RWPE2 (cell line): ENCODE data around the gene C1orf56.
"Not testable (repeated sequence)": the region's sequence is repeated elsewhere in the genome, so short reads cannot be mapped to it uniquely, and the experiment has no call there.

Experiments
- ATAC-seq: fragments of 200-7000 bp; cut with Tn5 transposase; 3 replicates; pipeline ENCODE4 v1.9.1; 2021; ENCODE audit warnings: low read depth
- DNase-seq: peaks from one replicate; pipeline ENCODE4 v3.0.0-alpha.2; 2020; ENCODE audit warnings: low spot score
- H3K27ac ChIP-seq: fragments of 450-650 bp; 2 replicates; pipeline ENCODE4 v1.5.1; 2017; ENCODE audit warnings: mild to moderate bottlenecking; ENCODE audit not compliant: poor library complexity, severe bottlenecking
- H3K27me3 ChIP-seq: fragments of 250-450 bp; sonication (Bioruptor Pico); 2 replicates; pipeline ENCODE4 v1.5.1; 2021; ENCODE audit warnings: mild to moderate bottlenecking, moderate library complexity; ENCODE audit not compliant: insufficient read depth, poor library complexity, severe bottlenecking
- H3K36me3 ChIP-seq: fragments of 250-450 bp; sonication (Bioruptor Pico); 2 replicates; pipeline ENCODE4 v1.5.1; 2020; ENCODE audit warnings: low read depth, mild to moderate bottlenecking, moderate library complexity
- H3K4me1 ChIP-seq: fragments of 250-450 bp; sonication (Bioruptor Pico); 2 replicates; pipeline ENCODE4 v1.5.1; 2021; ENCODE audit warnings: mild to moderate bottlenecking, moderate library complexity; ENCODE audit not compliant: insufficient read depth, poor library complexity, severe bottlenecking
- H3K4me3 ChIP-seq: fragments of 250-450 bp; sonication (Bioruptor Pico); 2 replicates; pipeline ENCODE4 v1.5.1; 2021; ENCODE audit warnings: mild to moderate bottlenecking, moderate library complexity; ENCODE audit not compliant: severe bottlenecking
- H3K9me3 ChIP-seq: fragments of 250-450 bp; sonication (Bioruptor Pico); 2 replicates; pipeline ENCODE4 v1.5.1; 2021; ENCODE audit warnings: mild to moderate bottlenecking, moderate library complexity; ENCODE audit not compliant: severe bottlenecking
- TF ChIP-seq, protein P1 (sequence below): fragments of 450-650 bp; IDR thresholded peaks from one replicate; pipeline ENCODE4 v1.5.1; 2017; ENCODE audit warnings: mild to moderate bottlenecking, moderate library complexity; ENCODE audit not compliant: poor library complexity, severe bottlenecking

Gene C1orf56

DNA sequence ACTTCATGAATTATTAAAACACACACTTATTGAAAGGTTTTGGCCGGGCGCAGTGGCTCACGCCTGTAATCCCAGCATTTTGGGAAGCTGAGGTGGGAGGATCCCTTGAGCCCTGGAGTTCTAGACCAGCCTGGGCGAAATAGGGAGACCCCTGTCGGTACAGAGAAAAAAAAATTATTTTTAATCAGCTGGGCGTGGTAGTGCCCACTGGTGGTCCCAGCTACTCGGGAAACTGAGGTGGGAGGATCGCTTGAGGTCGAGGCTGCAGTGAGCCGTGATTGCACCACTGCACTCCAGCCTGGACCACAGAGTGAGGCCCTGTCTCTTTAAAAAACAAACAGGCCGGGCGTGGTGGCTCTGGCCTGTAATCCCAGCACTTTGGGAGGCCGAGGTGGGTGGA is 24.7 kb downstream of the C1orf56 start:
- no peak for DNase-seq
- no peaks in the 10 kb centered on the region for H3K9me3 ChIP-seq
- H3K4me1 ChIP-seq, result no peaks in the 10 kb centered on the region
- no peak overlapping the region for H3K4me3 ChIP-seq
- H3K36me3 ChIP-seq, result peaks cover 2% of the 10 kb centered on the region; the same call in 1 of the 2 replicates
- TF ChIP-seq, protein P1, sequence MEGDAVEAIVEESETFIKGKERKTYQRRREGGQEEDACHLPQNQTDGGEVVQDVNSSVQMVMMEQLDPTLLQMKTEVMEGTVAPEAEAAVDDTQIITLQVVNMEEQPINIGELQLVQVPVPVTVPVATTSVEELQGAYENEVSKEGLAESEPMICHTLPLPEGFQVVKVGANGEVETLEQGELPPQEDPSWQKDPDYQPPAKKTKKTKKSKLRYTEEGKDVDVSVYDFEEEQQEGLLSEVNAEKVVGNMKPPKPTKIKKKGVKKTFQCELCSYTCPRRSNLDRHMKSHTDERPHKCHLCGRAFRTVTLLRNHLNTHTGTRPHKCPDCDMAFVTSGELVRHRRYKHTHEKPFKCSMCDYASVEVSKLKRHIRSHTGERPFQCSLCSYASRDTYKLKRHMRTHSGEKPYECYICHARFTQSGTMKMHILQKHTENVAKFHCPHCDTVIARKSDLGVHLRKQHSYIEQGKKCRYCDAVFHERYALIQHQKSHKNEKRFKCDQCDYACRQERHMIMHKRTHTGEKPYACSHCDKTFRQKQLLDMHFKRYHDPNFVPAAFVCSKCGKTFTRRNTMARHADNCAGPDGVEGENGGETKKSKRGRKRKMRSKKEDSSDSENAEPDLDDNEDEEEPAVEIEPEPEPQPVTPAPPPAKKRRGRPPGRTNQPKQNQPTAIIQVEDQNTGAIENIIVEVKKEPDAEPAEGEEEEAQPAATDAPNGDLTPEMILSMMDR, result no peak
- ATAC-seq, result no peak
- H3K27ac ChIP-seq, result no peak overlapping the region
- H3K27me3 ChIP-seq, result no peaks in the 10 kb centered on the region

- no peaks in the 10 kb centered on the region for H3K9me3 ChIP-seq
- no peaks in the 10 kb centered on the region for H3K4me1 ChIP-seq
- no peak for ATAC-seq
- no peak for DNase-seq
- no peaks in the 10 kb centered on the region for H3K27me3 ChIP-seq
- no peak overlapping the region for H3K27ac ChIP-seq
- TF ChIP-seq, protein P1, result no peak
- H3K36me3 ChIP-seq, result no peaks in the 10 kb centered on the region
- H3K4me3 ChIP-seq, result no peak overlapping the region
These were observed 38.5 kb downstream of the C1orf56 start for GRCh38 chr1:151085953-151086559.

DNA sequence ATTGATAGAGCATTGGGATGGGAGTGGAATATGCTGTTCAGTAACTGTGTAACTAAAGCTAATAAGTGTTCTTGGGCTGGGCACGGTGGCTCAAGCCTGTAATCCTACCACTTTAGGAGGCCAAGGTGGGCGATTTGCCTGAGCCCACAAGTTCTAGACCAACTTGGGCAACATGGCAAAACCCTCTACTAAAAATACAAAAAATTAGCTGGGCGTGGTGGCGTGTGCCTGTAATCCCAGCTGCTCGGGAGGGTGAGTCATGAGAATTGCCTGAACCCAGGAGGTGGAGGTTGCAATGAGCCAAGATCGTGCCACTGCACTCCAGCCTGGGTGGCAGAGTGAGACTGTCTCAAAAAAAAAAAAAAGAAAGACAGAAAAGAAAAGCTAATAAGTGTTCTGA is 49.9 kb downstream of the C1orf56 start:
- H3K36me3 ChIP-seq, DNase-seq, H3K4me3 ChIP-seq, H3K4me1 ChIP-seq, H3K9me3 ChIP-seq, ATAC-seq, H3K27me3 ChIP-seq, H3K27ac ChIP-seq: not testable (repeated sequence)

DNA sequence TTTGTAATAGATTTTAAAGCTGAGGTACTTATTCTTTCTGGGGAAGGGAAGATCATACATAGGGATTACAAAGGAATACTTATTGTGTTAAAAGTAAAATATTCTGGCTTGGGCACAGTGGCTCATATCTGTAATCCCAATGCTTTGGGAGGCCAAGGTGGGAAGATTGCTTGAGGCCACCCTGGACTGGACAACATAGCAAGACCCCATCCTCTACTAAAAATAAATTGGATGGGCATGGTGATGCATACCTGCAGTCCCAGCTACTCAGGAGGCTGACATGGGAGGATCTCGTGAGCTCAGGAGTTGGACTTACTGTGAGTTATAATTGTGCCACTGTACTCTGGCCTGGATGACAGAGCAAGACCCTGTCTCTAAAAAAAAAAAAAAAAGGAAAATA is 50.6 kb downstream of the C1orf56 start:
- H3K4me3 ChIP-seq, result no peak overlapping the region
- no peaks in the 10 kb centered on the region; the same call in 1 of the 2 replicates for H3K36me3 ChIP-seq
- TF ChIP-seq, protein P1, result no peak
- no peak for ATAC-seq
- H3K4me1 ChIP-seq, result no peaks in the 10 kb centered on the region
- DNase-seq, result no peak
- H3K27me3 ChIP-seq, result no peaks in the 10 kb centered on the region
- no peak overlapping the region for H3K27ac ChIP-seq
- no peaks in the 10 kb centered on the region for H3K9me3 ChIP-seq
